Psoas muscle (tissue), 8 donors: ENCODE results near the gene RGS12. TPM values are rescaled to one million over a fixed set of nuclear protein-coding genes. Genes with fewer than 3 reads are reported as not detected.
"Not testable (repeated sequence)": the region's sequence is repeated elsewhere in the genome, so short reads cannot be mapped to it uniquely, and the experiment has no call there.

Experiments used
- ATAC-seq, 4 donors: fragments of 200-7000 bp; cut with Tn5 transposase; one replicate each; pipeline ENCODE4 v1.9.1; 2020; ENCODE audit warnings: moderate library complexity in 3 of 4, mild to moderate bottlenecking in 2 of 4
- DNase-seq, 2 donors: peaks; one replicate each; pipeline ENCODE4 v3.0.0-alpha.2; 2020
- H3K27ac ChIP-seq: fragments of 200-600 bp; one replicate; pipeline ENCODE4 v1.8.0; 2022
- H3K27me3 ChIP-seq, 3 donors: fragments of 200-600 bp in 1 of 3; one replicate each; pipeline versions ENCODE4 v1.6.1 to v1.8.0; 2013 to 2022; ENCODE audit warnings: low read length in 2 of 3, mild to moderate bottlenecking in 2 of 3, moderate library complexity in 1 of 3; ENCODE audit not compliant: insufficient read depth in 3 of 3
- H3K36me3 ChIP-seq, 2 donors: fragments of 200-600 bp in 1 of 2; one replicate each; pipeline versions ENCODE4 v1.6.1 to v1.8.0; 2013 to 2022; ENCODE audit warnings: low read depth in 1 of 2, mild to moderate bottlenecking in 1 of 2, moderate library complexity in 1 of 2; ENCODE audit not compliant: insufficient read depth in 1 of 2
- H3K4me1 ChIP-seq: fragments of 200-600 bp; one replicate; pipeline ENCODE4 v1.8.0; 2022
- H3K4me3 ChIP-seq: fragments of 200-600 bp; one replicate; pipeline ENCODE4 v1.8.0; 2022; ENCODE audit warnings: mild to moderate bottlenecking
- H3K9me3 ChIP-seq: fragments of 200-600 bp; one replicate; pipeline ENCODE4 v1.8.0; 2022
- CTCF ChIP-seq: fragments of 200-600 bp; IDR thresholded peaks from one replicate; pipeline ENCODE4 v1.8.0; 2022; ENCODE audit warnings: antibody characterized with exemption
- WGBS, 3 donors: extraction: QIAGEN DNeasy Blood & Tissue Kit; methylation state at CpG; one replicate each; pipeline versions ENCODE4 v1.1.6 to v1.1.7; 2013; 5-methylcytosine and 5-hydroxymethylcytosine counted together
- intact Hi-C, 2 donors: fragments of 100-400 bp; cut with DNase I; formaldehyde crosslinking; loops; one replicate each; pipeline versions ENCODE4 v1.11.0 to v1.14.2; 2022
- polyA plus RNA-seq, 3 donors: library from polyadenylated mRNA; stranded (reverse); fragments of 200-250 nt; gene quantifications; one replicate each; pipeline ENCODE4 v1.2.3, GENCODE V29; 2013
- total RNA-seq, 4 donors: library from RNA; stranded (reverse); fragmentation: NEBNext Ultra II Directional in 2 of 4; extraction: Animal tissue kit (Norgen Biotek cat#: 25700) in 2 of 4; gene quantifications; one replicate each; pipeline versions ENCODE4 v1.2.1 to v1.2.4, GENCODE V29; 2021 to 2023
- donor health status: healthy with polysubstance abuse.
- donor health status: DM: no; HTN: no; CAD: no; lungs with moderate emphysema.
- donor health status: Bipolar disorder and iron deficiency.
- donor health status: healthy.
- donor health status: DM: yes; HTN: yes; CAD: no.
- donor health status: DM: no; HTN: no; CAD: no.
- donor health status: DM: no; HTN: no; CAD: no.
- donor health status: DM: yes; HTN: yes; CAD: no.

RGS12 gene
- total and polyA plus RNA-seq, 7 donors = 7.5 to 29.0 (median 17.6) TPM

GRCh38 chr4:3299976-3300671 lies 7.3 kb downstream of the RGS12 start:
- DNase-seq = no peak
- Histone ChIP-seq H3K27me3 (no peaks in the 10 kb centered on the region), H3K9me3 (no peaks in the 10 kb centered on the region), H3K4me1 (peaks cover 26% of the 10 kb centered on the region), H3K27ac (no peak overlapping the region), H3K4me3 (no peak overlapping the region), H3K36me3 (no peaks in the 10 kb centered on the region)
- 78 to 84% (median 84%) methylated on average over 19 of the region's 19 CpGs for WGBS, 3 donors
- no peak for TF ChIP-seq CTCF
- intact Hi-C loops = no loop called here
- ATAC-seq = peak in 3 of 4 donors; percentile 21 to 42 (median 28)

GRCh38 chr4:3300882-3301281 lies 8.1 kb downstream of the RGS12 start:
- ATAC-seq, H3K36me3 ChIP-seq, H3K27ac ChIP-seq, H3K4me3 ChIP-seq, H3K9me3 ChIP-seq, H3K27me3 ChIP-seq, DNase-seq, intact Hi-C loops: not testable (repeated sequence)
- 90 to 92% (median 90%) methylated on average over 15 of the region's 15 CpGs for WGBS, 3 donors
- peaks cover 33% of the 10 kb centered on the region for H3K4me1 ChIP-seq

GRCh38 chr4:3301450-3302172 lies 8.8 kb downstream of the RGS12 start:
- 89 to 91% (median 90%) methylated on average over 15 of the region's 15 CpGs for WGBS, 3 donors
- Histone ChIP-seq H3K27ac (no peak overlapping the region), H3K4me3 (no peak overlapping the region), H3K36me3 (no peaks in the 10 kb centered on the region), H3K4me1 (peaks cover 39% of the 10 kb centered on the region), H3K9me3 (no peaks in the 10 kb centered on the region), H3K27me3 (no peaks in the 10 kb centered on the region)
- DNase-seq = no peak
- no peak for ATAC-seq
- intact Hi-C loops = loop anchor here in 1 of 2 donors (1.0 kb wide), 1 partner anchor 35 kb away; no protein-coding TSS in a partner anchor
- no peak for TF ChIP-seq CTCF

- TF ChIP-seq CTCF = no peak
- ATAC-seq = no peak
- no peak for DNase-seq
These were observed 9.5 kb downstream of the RGS12 start for GRCh38 chr4:3302173-3302785.

More at GRCh38 chr4:3302173-3302785, 9.5 kb downstream of the RGS12 start:
- Histone ChIP-seq H3K27me3 (no peaks in the 10 kb centered on the region), H3K4me1 (peaks cover 39% of the 10 kb centered on the region), H3K9me3 (no peaks in the 10 kb centered on the region), H3K27ac (no peak overlapping the region), H3K36me3 (no peaks in the 10 kb centered on the region), H3K4me3 (no peak overlapping the region)
- 71 to 77% (median 72%) methylated on average over 17 of the region's 17 CpGs for WGBS, 3 donors
- intact Hi-C loops = loop anchor here in 1 of 2 donors (1.0 kb wide), 1 partner anchor 34 kb away; no protein-coding TSS in a partner anchor
